ENCODE measurements around the gene XBP1.
A peak's percentile ranks its signal among the peaks of the same experiment; 100 is the strongest.

DNA sequence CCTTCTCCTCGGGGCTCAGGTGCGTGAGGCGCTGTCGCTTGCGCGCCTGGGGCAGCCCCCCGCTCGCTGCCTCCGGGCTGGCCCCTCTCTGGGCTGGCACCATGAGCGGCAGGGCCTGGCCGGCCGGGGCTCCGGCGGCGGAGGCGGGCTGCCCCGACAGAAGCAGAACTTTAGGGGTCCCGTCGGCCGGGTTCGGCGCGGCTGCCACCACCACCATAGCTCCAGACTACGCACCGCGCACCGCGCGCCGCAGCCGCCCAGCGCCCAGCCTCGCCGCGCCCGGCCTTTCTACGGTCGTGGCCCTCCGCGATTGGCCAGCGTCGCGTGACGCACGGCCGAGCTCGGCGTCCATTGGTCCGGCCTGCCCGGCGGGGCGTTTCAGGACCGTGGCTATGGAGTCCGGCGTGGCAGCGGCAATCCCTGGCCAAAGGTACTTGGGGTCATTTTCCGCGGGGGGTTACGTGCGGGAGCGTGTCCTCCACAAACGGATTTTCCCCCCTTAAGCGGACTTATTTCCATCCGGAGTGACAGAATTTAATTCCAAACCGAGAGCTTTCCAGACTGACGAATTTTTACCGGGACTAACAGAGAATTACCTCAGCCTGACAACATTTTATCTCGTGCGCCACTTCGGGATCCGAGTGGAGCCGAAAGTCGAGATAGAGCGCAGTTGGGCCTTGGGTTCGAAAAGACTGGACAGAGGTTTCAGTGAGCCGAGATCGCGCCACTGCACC is at the start of gene XBP1:
- TF ChIP-seq, protein P1, sequence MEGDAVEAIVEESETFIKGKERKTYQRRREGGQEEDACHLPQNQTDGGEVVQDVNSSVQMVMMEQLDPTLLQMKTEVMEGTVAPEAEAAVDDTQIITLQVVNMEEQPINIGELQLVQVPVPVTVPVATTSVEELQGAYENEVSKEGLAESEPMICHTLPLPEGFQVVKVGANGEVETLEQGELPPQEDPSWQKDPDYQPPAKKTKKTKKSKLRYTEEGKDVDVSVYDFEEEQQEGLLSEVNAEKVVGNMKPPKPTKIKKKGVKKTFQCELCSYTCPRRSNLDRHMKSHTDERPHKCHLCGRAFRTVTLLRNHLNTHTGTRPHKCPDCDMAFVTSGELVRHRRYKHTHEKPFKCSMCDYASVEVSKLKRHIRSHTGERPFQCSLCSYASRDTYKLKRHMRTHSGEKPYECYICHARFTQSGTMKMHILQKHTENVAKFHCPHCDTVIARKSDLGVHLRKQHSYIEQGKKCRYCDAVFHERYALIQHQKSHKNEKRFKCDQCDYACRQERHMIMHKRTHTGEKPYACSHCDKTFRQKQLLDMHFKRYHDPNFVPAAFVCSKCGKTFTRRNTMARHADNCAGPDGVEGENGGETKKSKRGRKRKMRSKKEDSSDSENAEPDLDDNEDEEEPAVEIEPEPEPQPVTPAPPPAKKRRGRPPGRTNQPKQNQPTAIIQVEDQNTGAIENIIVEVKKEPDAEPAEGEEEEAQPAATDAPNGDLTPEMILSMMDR (IDR thresholded peaks at IDR 0.05) = no peak
- TF ChIP-seq POLR2A (IDR thresholded peaks at IDR 0.05) (peak in 2 of 4 donors; percentile 79 to 90), EP300 (IDR thresholded peaks at IDR 0.05) (no peak)
